ENCODE measurements around the gene S100A11. TPM values are rescaled to one million over a fixed set of nuclear protein-coding genes. Genes with fewer than 3 reads are reported as not detected.

S100A11 gene
- total RNA-seq: 476 and 523 TPM in 2 replicates

DNA sequence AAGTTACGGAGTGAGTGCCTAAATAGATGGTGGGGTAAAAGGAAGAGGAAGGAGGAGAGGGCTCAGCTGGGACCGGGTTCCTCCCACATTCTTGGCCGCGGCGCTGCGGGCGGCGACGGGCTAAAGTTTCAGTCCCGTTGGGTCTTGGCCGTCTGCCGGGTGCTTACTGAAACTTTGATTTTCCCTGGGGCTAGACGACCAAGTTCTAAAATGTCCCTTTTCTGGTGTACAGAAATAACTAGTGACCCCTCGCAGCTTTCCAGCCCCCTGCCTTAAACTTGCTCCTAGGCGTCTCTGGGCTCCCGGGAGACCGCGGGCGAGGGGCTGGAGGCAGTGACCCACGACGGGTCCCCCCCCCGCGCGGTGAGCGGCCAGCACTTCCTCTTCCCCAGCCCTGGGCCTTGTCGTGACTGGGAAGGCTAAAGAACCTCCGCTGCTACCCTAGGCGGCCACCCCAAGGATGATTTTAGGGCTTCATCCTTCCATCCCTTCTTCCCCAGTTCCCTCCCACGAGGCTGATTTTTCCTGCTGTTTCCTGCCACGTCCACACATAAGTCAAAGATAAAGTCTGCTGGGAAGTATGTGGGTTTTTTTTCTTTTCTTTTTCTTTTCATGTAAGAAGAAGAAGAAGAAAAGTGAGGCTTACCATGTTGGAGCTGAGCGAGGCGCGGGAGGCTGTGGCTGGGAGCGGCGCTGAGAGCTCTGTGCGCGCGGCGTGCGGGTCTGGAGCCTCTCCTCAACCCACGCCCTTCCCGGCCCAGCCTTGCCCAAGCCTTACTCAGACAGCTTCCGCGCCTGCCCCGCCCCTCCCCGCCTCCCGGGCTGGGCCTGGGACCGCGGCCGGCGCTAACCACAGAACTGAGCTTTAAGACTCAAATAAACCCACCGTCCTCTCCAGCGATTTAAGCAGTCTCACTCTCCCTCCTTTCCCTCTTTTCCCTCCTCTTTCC is at the start of gene S100A11:
Gene S100A11 (minus strand): TSS at position 738 of the 950 bp plus-strand sequence. CDS start 89 bp downstream, at position 649.

DNA sequence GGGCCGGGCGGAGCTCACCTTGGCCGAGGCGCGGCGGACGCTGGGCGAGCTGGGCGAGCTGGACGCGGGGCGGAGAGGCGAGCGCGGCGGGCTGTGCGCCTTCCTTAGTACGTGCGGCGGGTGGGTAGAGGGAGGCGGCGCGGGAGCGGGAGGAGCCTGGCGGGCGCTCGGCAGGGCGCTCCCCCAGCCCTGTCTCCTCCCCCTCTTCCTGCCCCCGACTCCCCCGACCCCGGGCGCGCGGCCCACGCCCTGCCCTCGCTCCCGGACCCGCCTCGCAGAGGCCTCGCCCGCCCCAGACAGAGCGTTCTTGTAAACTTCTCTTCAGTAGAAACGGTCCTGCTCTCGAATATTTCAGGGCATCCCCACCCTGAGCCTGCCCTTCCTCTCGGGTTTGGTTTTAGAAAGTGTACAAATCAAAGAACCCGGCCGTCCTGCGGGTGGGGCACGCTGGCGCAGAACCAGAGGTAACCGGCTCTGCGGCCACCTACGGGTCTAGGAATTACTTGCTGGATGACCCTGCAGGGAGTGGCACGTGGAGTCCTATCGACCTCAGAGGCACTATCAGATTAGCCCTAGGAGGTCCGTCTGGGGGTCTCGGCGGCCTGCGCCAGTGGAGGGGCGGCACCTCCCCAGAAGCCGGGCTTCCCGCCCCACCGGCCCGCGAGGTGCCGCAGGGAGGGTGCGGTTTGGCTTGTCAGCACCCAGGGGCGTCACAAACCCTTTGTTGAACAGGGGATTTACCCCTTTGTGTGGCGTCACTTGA is 42.9 kb downstream of the S100A11 start, which contains the start of gene S100A10:
Gene S100A10 (minus strand): TSS at position 126 of the 763 bp plus-strand sequence. CDS start 7,629 bp downstream, outside the sequence.

Other genes starting within 250 kb of the S100A11 start
- gene TDRKH, start 246.5 kb downstream of the S100A11 start, total RNA-seq: 4.5 and 5.5 TPM in 2 replicates
- gene LINGO4, start 231.6 kb downstream of the S100A11 start, total RNA-seq: not detected in 2 replicates
- gene RORC, start 205.2 kb downstream of the S100A11 start, total RNA-seq: 0.15 TPM in 1 of 2 replicates, not detected in the other
- gene C2CD4D, start 197.2 kb downstream of the S100A11 start, total RNA-seq: 0.50 TPM in 1 of 2 replicates, not detected in the other
- not detected in 2 replicates for gene THEM5, start 183.3 kb downstream of the S100A11 start, total RNA-seq
- 12.5 and 17.3 TPM in 2 replicates for gene THEM4, start 127.5 kb downstream of the S100A11 start, total RNA-seq
- 179 and 260 TPM in 2 replicates for gene S100A10, start 43.1 kb downstream of the S100A11 start, total RNA-seq
- not detected in 2 replicates for gene TCHHL1, start 52.1 kb upstream of the S100A11 start, total RNA-seq
- gene TCHH, start 78.4 kb upstream of the S100A11 start, total RNA-seq: not detected in 2 replicates
- gene RPTN, start 122.2 kb upstream of the S100A11 start, total RNA-seq: not detected in 2 replicates
- not detected in 2 replicates for gene HRNR, start 187.2 kb upstream of the S100A11 start, total RNA-seq